Uterus (tissue), 2 donors: ENCODE results near the gene EHMT1.

ENCODE experiments used
- CTCF ChIP-seq, 4 experiments: fragments of 200-600 bp in 2 of 4; fragments of 450-650 bp in 2 of 4; sonication (generic) in 2 of 4; IDR thresholded peaks; one replicate each; pipeline ENCODE4 v1.5.1; 2016 to 2019; ENCODE audit warnings: antibody characterized with exemption in 4 of 4, mild to moderate bottlenecking in 2 of 4, moderate library complexity in 1 of 4
- POLR2A ChIP-seq, 2 donors: fragments of 450-650 bp; IDR thresholded peaks; one replicate each; pipeline ENCODE4 v1.6.1; 2016; ENCODE audit warnings: antibody characterized with exemption in 2 of 2, mild to moderate bottlenecking in 1 of 2, moderate library complexity in 1 of 2

- TF ChIP-seq CTCF (IDR thresholded peaks at IDR 0.05): no peak
- TF ChIP-seq POLR2A (IDR thresholded peaks at IDR 0.05): no peak
Observed at GRCh38 chr9:137828527-137829259, 209.9 kb downstream of the EHMT1 start.
